Sigmoid colon (tissue), 4 donors: Measurements from ENCODE around the gene JAZF1.

ENCODE experiments used
- POLR2A ChIP-seq, 2 donors: fragments of 450-650 bp; IDR thresholded peaks; one replicate each; pipeline ENCODE4 v1.6.1; 2016; ENCODE audit warnings: antibody characterized with exemption in 2 of 2, mild to moderate bottlenecking in 2 of 2, moderate library complexity in 2 of 2
- POLR2AphosphoS5 ChIP-seq, 4 donors: sonication (generic); formaldehyde crosslinking; IDR thresholded peaks; one replicate each; pipeline ENCODE4 v1.6.1; 2017; ENCODE audit warnings: antibody characterized with exemption in 4 of 4
- TF ChIP-seq, protein P1 (sequence below), 4 experiments: fragments of 450-650 bp in 3 of 4; fragments of 200-600 bp in 1 of 4; IDR thresholded peaks; one replicate each; pipeline ENCODE4 v1.5.1; 2016 to 2019; ENCODE audit warnings: antibody characterized with exemption in 4 of 4, mild to moderate bottlenecking in 3 of 4, moderate library complexity in 2 of 4

DNA sequence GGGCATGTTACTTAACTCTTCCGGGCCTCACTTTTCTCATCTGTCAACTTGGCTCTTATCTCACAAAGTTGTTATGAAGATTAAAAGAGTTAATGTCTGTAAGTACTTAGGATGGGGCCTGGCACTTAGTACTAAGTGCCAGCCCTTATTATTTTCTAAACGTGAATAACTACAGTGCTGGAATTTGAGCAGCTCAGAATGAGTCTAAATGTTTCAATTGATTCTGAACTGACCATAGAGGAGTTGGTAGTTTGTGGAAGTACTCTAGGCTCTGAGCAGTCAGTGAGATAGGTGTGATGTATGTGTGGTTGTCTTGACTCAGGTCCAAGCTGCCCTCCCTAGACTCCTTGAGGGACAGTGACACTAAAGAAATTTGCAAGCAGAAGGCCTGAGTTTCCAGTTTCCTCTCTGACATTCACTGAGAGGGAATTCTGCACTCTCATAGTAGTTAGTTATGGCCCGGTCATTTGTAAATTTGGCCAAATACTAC, 18.5 kb upstream of the JAZF1 start:
- TF ChIP-seq POLR2AphosphoS5 (IDR thresholded peaks at IDR 0.05) (no peak), POLR2A (IDR thresholded peaks at IDR 0.05) (no peak)
- TF ChIP-seq, protein P1, sequence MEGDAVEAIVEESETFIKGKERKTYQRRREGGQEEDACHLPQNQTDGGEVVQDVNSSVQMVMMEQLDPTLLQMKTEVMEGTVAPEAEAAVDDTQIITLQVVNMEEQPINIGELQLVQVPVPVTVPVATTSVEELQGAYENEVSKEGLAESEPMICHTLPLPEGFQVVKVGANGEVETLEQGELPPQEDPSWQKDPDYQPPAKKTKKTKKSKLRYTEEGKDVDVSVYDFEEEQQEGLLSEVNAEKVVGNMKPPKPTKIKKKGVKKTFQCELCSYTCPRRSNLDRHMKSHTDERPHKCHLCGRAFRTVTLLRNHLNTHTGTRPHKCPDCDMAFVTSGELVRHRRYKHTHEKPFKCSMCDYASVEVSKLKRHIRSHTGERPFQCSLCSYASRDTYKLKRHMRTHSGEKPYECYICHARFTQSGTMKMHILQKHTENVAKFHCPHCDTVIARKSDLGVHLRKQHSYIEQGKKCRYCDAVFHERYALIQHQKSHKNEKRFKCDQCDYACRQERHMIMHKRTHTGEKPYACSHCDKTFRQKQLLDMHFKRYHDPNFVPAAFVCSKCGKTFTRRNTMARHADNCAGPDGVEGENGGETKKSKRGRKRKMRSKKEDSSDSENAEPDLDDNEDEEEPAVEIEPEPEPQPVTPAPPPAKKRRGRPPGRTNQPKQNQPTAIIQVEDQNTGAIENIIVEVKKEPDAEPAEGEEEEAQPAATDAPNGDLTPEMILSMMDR (IDR thresholded peaks at IDR 0.05), result no peak
